GM12801 (cell line): ENCODE measurements around the gene MARF1.

ENCODE experiments used
- TF ChIP-seq, protein P1 (sequence below): IDR thresholded peaks from one replicate; pipeline ENCODE4 v1.5.1; 2011; ENCODE audit warnings: control low read depth; ENCODE audit not compliant: insufficient read length; ENCODE audit errors: extremely low read depth

Gene MARF1

DNA sequence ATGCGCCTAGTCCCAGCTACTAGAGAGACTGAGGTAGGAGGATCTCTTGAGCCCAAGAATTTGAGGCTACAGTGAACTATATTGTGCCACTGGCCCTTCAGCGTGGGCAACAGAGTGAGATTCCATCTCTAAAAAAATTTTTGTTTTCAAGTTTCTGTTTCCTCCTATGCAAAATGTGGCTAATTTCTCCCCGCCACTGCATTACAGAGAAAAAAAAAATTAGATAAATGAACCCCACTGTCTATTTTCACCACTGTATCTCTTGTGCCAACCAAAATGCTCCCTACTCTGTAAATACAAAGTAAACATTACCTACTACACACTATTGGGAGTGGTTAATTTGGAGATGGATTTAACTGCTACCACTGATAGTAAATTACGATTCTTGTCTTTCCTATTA is 2.0 kb downstream of the MARF1 start:
- TF ChIP-seq, protein P1, sequence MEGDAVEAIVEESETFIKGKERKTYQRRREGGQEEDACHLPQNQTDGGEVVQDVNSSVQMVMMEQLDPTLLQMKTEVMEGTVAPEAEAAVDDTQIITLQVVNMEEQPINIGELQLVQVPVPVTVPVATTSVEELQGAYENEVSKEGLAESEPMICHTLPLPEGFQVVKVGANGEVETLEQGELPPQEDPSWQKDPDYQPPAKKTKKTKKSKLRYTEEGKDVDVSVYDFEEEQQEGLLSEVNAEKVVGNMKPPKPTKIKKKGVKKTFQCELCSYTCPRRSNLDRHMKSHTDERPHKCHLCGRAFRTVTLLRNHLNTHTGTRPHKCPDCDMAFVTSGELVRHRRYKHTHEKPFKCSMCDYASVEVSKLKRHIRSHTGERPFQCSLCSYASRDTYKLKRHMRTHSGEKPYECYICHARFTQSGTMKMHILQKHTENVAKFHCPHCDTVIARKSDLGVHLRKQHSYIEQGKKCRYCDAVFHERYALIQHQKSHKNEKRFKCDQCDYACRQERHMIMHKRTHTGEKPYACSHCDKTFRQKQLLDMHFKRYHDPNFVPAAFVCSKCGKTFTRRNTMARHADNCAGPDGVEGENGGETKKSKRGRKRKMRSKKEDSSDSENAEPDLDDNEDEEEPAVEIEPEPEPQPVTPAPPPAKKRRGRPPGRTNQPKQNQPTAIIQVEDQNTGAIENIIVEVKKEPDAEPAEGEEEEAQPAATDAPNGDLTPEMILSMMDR = no peak

DNA sequence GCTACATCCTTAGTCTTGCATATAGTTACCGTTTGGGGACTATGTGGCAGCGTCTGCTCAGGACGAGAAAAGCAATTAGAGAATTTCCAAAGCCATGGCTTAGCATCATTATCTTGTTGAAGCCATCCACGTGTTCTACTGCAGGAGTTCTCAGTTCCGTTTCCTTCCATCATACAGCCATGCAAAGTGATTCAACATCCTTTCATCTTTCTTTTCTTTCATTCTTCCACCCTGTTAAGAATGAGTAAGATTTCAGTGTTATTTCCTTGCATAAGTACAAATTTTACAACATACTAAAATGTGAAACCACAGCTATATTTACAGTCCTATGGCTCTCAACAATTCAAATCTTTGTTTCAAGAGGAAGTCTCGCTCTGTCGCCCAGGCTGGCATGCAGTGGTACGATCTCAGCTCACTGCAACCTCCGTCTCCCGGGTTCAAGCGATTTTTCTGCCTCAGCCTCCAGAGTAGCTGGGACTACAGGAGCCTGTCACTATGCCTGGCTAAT is 3.8 kb downstream of the MARF1 start:
- TF ChIP-seq, protein P1 = no peak

DNA sequence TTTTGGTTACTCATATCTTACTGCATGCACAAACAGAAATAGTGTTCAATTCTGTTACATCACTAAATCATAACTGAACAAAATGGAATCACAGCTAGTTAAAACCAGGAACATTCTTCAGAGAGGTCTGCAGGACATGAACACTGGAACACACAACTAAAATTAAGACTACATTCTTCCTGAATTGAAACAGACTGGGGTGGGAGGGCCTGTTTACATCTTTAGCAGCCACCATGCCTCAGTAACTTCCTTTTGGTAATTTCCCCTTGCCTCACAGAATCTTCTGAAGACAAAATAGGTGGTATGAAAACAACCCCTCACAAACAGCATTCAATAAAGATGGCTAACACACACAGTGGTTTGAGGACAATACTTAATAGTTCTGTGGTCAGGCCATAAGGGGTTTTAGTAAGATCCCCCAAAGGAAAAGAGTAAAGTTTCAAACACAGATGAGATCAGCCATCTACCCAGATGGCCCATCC is 6.5 kb downstream of the MARF1 start:
- TF ChIP-seq, protein P1 = no peak

DNA sequence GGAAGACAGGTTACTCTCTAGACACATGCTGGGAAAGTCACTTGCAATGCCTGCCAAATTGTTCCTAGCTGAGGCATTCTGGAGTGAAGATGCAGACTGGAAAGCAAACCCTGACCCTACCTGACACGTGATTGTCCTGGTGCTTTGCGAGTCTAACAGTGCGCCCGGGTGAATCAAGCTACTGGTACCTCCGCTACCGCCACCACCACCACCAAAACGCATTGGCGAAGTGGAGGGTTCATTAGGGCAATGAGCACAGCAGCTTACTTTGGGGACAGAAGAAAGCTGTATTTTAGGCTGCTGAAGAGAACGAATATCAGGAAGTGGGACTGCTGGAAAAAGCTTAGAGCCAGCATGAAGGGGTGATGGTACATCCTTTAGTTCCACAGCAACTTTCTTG is 7.0 kb downstream of the MARF1 start:
- TF ChIP-seq, protein P1 = no peak

DNA sequence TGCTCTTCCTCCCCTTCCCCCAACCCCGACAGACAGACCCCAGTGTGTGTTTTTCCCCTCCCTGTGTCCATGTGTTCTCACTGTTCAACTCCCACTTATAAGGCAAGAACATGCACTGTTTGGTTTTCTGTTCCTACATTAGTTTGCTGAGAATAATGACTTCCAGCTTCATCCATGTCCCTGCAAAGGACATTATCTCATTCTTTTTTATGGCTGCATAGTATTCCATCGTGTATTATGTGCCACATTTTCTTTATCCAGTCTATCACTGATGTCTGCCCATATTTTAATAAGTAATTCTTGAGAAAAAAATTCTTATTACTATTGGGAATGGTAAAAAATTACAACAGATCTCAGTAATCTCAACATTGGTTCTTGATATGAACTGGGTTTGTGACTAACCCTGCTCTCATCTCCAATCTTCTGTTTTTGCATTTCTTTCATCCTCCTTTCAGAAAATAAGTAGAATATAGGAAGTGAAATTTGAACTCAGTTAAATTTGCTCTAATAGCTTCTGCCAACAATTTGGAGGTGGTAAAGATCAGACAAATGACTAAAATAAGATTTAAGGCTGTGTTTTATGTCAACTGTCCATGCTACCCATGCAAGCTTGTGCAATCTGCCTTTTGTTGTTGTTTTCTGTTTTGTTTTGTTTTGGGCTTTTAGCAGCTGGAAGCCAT is 11.1 kb downstream of the MARF1 start:
- TF ChIP-seq, protein P1 = no peak

DNA sequence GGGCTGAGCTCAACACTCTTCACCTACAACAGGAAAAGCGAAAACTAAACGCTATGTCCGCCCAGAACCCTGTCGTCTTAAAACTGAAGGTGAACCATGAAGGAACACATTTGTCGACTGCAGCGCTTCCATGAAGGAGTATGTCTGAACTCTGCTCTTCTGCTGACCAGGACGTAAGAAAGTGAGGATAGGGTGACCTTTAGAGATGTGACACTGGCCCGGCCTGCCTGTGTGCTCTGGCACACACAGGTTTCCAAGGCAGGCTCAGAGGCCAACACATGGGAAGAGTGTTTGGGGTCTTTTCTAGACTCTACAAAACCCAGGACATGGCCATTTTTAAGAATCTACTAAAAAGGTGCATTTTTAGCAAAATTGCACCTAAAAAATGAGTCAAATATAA is 21.1 kb downstream of the MARF1 start:
- TF ChIP-seq, protein P1 = no peak

DNA sequence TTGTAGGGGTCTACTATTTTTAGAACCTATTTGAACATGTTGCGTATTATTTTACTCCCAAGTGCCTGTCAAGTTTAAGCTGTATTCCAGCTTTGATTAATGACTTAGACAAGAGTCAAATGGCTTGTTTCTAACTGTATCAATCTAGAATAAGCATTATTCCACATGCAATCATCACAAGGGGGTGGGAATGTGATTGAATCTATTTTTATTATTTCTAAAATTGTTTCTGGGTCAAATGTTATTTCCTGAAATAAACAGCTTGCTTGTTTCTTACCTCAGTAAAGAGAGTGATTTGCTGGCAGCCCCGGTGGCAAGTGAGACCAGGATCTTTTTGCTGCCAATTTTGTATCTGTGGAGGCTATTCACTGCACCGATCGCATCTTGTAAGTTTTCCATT is 21.5 kb downstream of the MARF1 start:
- TF ChIP-seq, protein P1 = no peak
